Panc1 (cell line): ENCODE results near the gene POLR3A. TPM values are rescaled to one million over a fixed set of nuclear protein-coding genes. Genes with fewer than 3 reads are reported as not detected.

Source experiments
- ATAC-seq: fragments of 200-7000 bp; cut with Tn5 transposase; 2 replicates; pipeline ENCODE4 v1.9.1; 2020; ENCODE audit warnings: mild to moderate bottlenecking, moderate library complexity
- BruUV-seq: library from RNA; stranded (reverse); fragments of 400-500 nt; replicated peaks from 2 replicates; lab custom pipeline; 2021; lab: Mats Ljungman, UMichigan
- CTCF ChIA-PET: fragments of 300-600 bp; sonication (Branson Sonifier 250); formaldehyde crosslinking; loops from one replicate; lab custom pipeline; 2022; ENCODE audit warnings: antibody characterized with exemption; lab: Charles Lee
- POLR2A ChIA-PET: fragments of 300-600 bp; sonication (Branson Sonifier 250); formaldehyde crosslinking; loops from one replicate; lab custom pipeline; 2022; ENCODE audit warnings: antibody characterized with exemption; lab: Charles Lee
- DNase-seq: peaks from one replicate; pipeline ENCODE4 v3.0.0-alpha.2; 2010; ENCODE audit warnings: low read depth, low spot score
- H3K27ac ChIP-seq: 2 replicates; pipeline ENCODE4 v1.5.1; 2011; ENCODE audit warnings: mild to moderate bottlenecking, low read length, inconsistent platforms
- H3K27me3 ChIP-seq: fragments of 200-500 bp; sonication (Bioruptor generic); 2 replicates; pipeline ENCODE4 v1.6.0; 2014; ENCODE audit warnings: low read length, inconsistent platforms; ENCODE audit not compliant: control insufficient read depth, insufficient read depth
- H3K36me3 ChIP-seq: fragments of 200-500 bp; sonication (Bioruptor generic); 2 replicates; pipeline ENCODE4 v1.5.1; 2014; ENCODE audit warnings: inconsistent platforms, mild to moderate bottlenecking, low read length, moderate library complexity; ENCODE audit not compliant: control insufficient read depth, insufficient read depth
- H3K4me1 ChIP-seq: 2 replicates; pipeline ENCODE4 v1.5.1; 2011; ENCODE audit warnings: inconsistent platforms, mild to moderate bottlenecking, low read length, moderate library complexity; ENCODE audit not compliant: control insufficient read depth, insufficient read depth
- H3K4me3 ChIP-seq, 2 experiments: 2 replicates each; pipeline ENCODE4 v1.5.1; 2011 to 2012; ENCODE audit warnings: low read depth in 2 of 2, low read length in 2 of 2, mild to moderate bottlenecking in 2 of 2, inconsistent platforms in 1 of 2, moderate library complexity in 1 of 2
- H3K9me3 ChIP-seq: fragments of 200-500 bp; sonication (Bioruptor generic); 2 replicates; pipeline ENCODE4 v1.5.1; 2014; ENCODE audit warnings: low read depth, mild to moderate bottlenecking, inconsistent platforms, low read length, moderate library complexity; ENCODE audit not compliant: control insufficient read depth, insufficient read depth
- CTCF ChIP-seq: fragments of 450-650 bp; IDR thresholded peaks from 2 replicates; pipeline ENCODE4 v1.5.1; 2017; ENCODE audit warnings: mild to moderate bottlenecking
- POLR2AphosphoS5 ChIP-seq: IDR thresholded peaks from 2 replicates; pipeline ENCODE4 v1.6.1; 2012; ENCODE audit warnings: mild to moderate bottlenecking, low read depth, low read length, moderate library complexity
- REST ChIP-seq, 2 experiments: IDR thresholded peaks; 2 replicates each; pipeline ENCODE4 v1.6.1; 2011 to 2012; ENCODE audit warnings: low read depth in 2 of 2, control low read depth in 1 of 2, low read length in 1 of 2, mild to moderate bottlenecking in 1 of 2, moderate library complexity in 1 of 2; ENCODE audit not compliant: insufficient read depth in 1 of 2
- SIN3A ChIP-seq: IDR thresholded peaks from 2 replicates; pipeline ENCODE4 v1.6.1; 2012; ENCODE audit warnings: low read depth, mild to moderate bottlenecking, low read length, moderate library complexity, borderline replicate concordance; ENCODE audit not compliant: insufficient read depth
- TCF7L2 ChIP-seq: IDR thresholded peaks from 2 replicates; pipeline ENCODE4 v1.6.1; 2011; ENCODE audit warnings: mild to moderate bottlenecking, low read depth, low read length, inconsistent platforms
- in situ Hi-C: cut with HindIII; loops from 2 replicates; pipeline ENCODE4 v1.10.0; 2016; ENCODE audit warnings: low sequenced_read_pairs, low pct_unique_long_range_greater_than_20kb
- intact Hi-C: fragments of 100-400 bp; cut with micrococcal nuclease; formaldehyde crosslinking; loops from one replicate; pipeline ENCODE4 v1.10.0; 2022; ENCODE audit not compliant: unreplicated experiment
- total RNA-seq: library from RNA; stranded (reverse); gene quantifications from one replicate; pipeline ENCODE4 v1.2.1, GENCODE V29; 2021; ENCODE audit not compliant: unreplicated experiment

Gene POLR3A
- total RNA-seq, 1 experiment from 2014 or later = 26.3 TPM

GRCh38 chr10:77936697-77937567 is 92.4 kb downstream of the POLR3A start:
- no TSS peak for BruUV-seq
- H3K27ac ChIP-seq = no peak overlapping the region
- intact Hi-C loops = no loop called here
- H3K36me3 ChIP-seq = no peaks in the 10 kb centered on the region
- H3K4me3 ChIP-seq = no peak overlapping the region
- in situ Hi-C loops = no loop called here
- no peaks in the 10 kb centered on the region for H3K9me3 ChIP-seq
- DNase-seq = no peak
- TF ChIP-seq REST (IDR thresholded peaks at IDR 0.05; ENCODE audit: insufficient read depth in 1 of 2, low read depth in 2 of 2, low read length in 1 of 2) = no peak
- no peak for TF ChIP-seq CTCF
- no peak for TF ChIP-seq TCF7L2
- TF ChIP-seq POLR2AphosphoS5 = no peak
- peaks cover 18% of the 10 kb centered on the region for H3K4me1 ChIP-seq
- H3K27me3 ChIP-seq = no peaks in the 10 kb centered on the region
- ChIA-PET CTCF (interaction anchor here (0.6 kb wide), 1 partner anchor 11 kb away, joined by 13 read pairs; no protein-coding TSS in a partner anchor), POLR2A (interaction anchor here (0.6 to 0.8 kb wide), 2 partner anchors 18 to 595 kb away, joined by 4 to 6 read pairs; no protein-coding TSS in a partner anchor)
- no peak for ATAC-seq

- POLR2A ChIA-PET = no interaction called here
- Histone ChIP-seq H3K27me3 (no peaks in the 10 kb centered on the region), H3K4me3 (no peak overlapping the region), H3K36me3 (no peaks in the 10 kb centered on the region), H3K4me1 (peaks cover 4% of the 10 kb centered on the region; the same call in 1 of the 2 replicates), H3K9me3 (no peaks in the 10 kb centered on the region), H3K27ac (no peak overlapping the region)
- DNase-seq (no peak), ATAC-seq (no peak)
- intact Hi-C loops (no loop called here), in situ Hi-C loops (no loop called here)
- TF ChIP-seq CTCF (no peak), REST (IDR thresholded peaks at IDR 0.05; ENCODE audit: insufficient read depth in 1 of 2, low read depth in 2 of 2, low read length in 1 of 2) (no peak), TCF7L2 (no peak), POLR2AphosphoS5 (no peak), SIN3A (no peak)
- CTCF ChIA-PET = no interaction called here
- no TSS peak for BruUV-seq
These were observed 97.1 kb downstream of the POLR3A start for GRCh38 chr10:77932016-77932715.
